HCT116 (cell line): ENCODE measurements around the gene REPS1. TPM values are rescaled to one million over a fixed set of nuclear protein-coding genes. Genes with fewer than 3 reads are reported as not detected.

ENCODE experiments used
- ATAC-seq: fragments of 200-7000 bp; cut with Tn5 transposase; 2 replicates; pipeline ENCODE4 v1.9.1; 2020; ENCODE audit warnings: mild to moderate bottlenecking, moderate library complexity
- BruUV-seq: library from RNA; stranded (reverse); fragments of 400-500 nt; replicated peaks from 2 replicates; lab custom pipeline; 2021; lab: Mats Ljungman, UMichigan
- CTCF ChIA-PET: fragments of 300-600 bp; sonication (Branson Sonifier 250); formaldehyde crosslinking; loops from one replicate; lab custom pipeline; 2021; ENCODE audit warnings: antibody characterized with exemption; lab: Charles Lee
- POLR2A ChIA-PET: fragments of 300-600, 350-600 bp; sonication (Branson Sonifier 250); formaldehyde crosslinking; loops from one replicate; lab custom pipeline; 2021; ENCODE audit warnings: antibody characterized with exemption; lab: Charles Lee
- RAD21 ChIA-PET, 2 experiments: fragments of 300-600 bp; sonication (Branson Sonifier 250); formaldehyde crosslinking; loops; one replicate each; lab custom pipeline; 2023; ENCODE audit warnings: low total read pairs in 2 of 2; ENCODE audit not compliant: uncharacterized antibody in 2 of 2, unreplicated experiment in 2 of 2, low non-redundant PET in 1 of 2; lab: Charles Lee
- DNase-seq: peaks from one replicate; pipeline ENCODE4 v3.0.0-alpha.2; 2010; ENCODE audit warnings: low read depth, low spot score
- H2AFZ ChIP-seq: fragments of 200-600 bp; shearing (Covaris generic), sonication (generic); 2 replicates; pipeline ENCODE4 v1.6.1; 2017; ENCODE audit warnings: low read depth, mixed run types, mixed read lengths, antibody characterized with exemption, low read length; ENCODE audit not compliant: poor library complexity, severe bottlenecking
- H3K27ac ChIP-seq: 2 replicates; pipeline ENCODE4 v1.5.1; 2012; ENCODE audit warnings: low read depth, low read length
- H3K27me3 ChIP-seq: fragments of 200-600 bp; sonication (generic); 2 replicates; pipeline ENCODE4 v1.6.1; 2016; ENCODE audit warnings: mixed run types, low read length, mixed read lengths; ENCODE audit not compliant: insufficient read depth
- H3K36me3 ChIP-seq, 2 experiments: fragments of 200-500 bp in 1 of 2; fragments of 200-600 bp in 1 of 2; sonication (Bioruptor generic) in 1 of 2; sonication (generic) in 1 of 2; 2 replicates each; pipeline versions ENCODE4 v1.5.1 to v1.6.1; 2014 to 2016; ENCODE audit warnings: low read length in 2 of 2, inconsistent platforms in 1 of 2, mixed read lengths in 1 of 2, mixed run types in 1 of 2; ENCODE audit not compliant: insufficient read depth in 2 of 2, control insufficient read depth in 1 of 2
- H3K4me1 ChIP-seq, 2 experiments: fragments of 200-600 bp in 1 of 2; sonication (generic) in 1 of 2; 2 replicates each; pipeline versions ENCODE4 v1.5.1 to v1.6.1; 2012 to 2017; ENCODE audit warnings: low read length in 2 of 2, inconsistent platforms in 1 of 2, mild to moderate bottlenecking in 1 of 2, mixed read lengths in 1 of 2, mixed run types in 1 of 2, moderate library complexity in 1 of 2; ENCODE audit not compliant: insufficient read depth in 2 of 2, control insufficient read depth in 1 of 2
- H3K4me2 ChIP-seq: fragments of 200-600 bp; sonication (generic); 2 replicates; pipeline ENCODE4 v1.6.1; 2017; ENCODE audit warnings: mixed run types, low read length, mixed read lengths
- H3K4me3 ChIP-seq, 2 experiments: fragments of 200-600 bp in 1 of 2; sonication (generic) in 1 of 2; replicated peaks in 1 of 2; 2 replicates each; pipeline ENCODE4 v1.5.1; 2011 to 2016; ENCODE audit warnings: low read length in 2 of 2, control low read depth in 1 of 2, low read depth in 1 of 2, mild to moderate bottlenecking in 1 of 2, mixed read lengths in 1 of 2, mixed run types in 1 of 2
- H3K79me2 ChIP-seq: fragments of 200-600 bp; sonication (generic); 2 replicates; pipeline ENCODE4 v1.6.1; 2017; ENCODE audit warnings: mild to moderate bottlenecking, mixed run types, low read length, moderate library complexity, mixed read lengths; ENCODE audit not compliant: insufficient read depth
- H3K9ac ChIP-seq: fragments of 200-600 bp; sonication (generic); 2 replicates; pipeline ENCODE4 v1.6.1; 2016; ENCODE audit warnings: low read length, mixed read lengths
- H3K9me2 ChIP-seq: fragments of 200-600 bp; sonication (generic), shearing (Covaris generic); 2 replicates; pipeline ENCODE4 v1.6.1; 2017; ENCODE audit warnings: mixed run types, mild to moderate bottlenecking, moderate library complexity; ENCODE audit not compliant: insufficient read depth
- H3K9me3 ChIP-seq, 2 experiments: fragments of 200-500 bp in 1 of 2; fragments of 200-600 bp in 1 of 2; sonication (Bioruptor generic) in 1 of 2; sonication (generic) in 1 of 2; 2 replicates each; pipeline ENCODE4 v1.6.1; 2014 to 2017; ENCODE audit warnings: low read length in 2 of 2, mixed read lengths in 2 of 2, inconsistent platforms in 1 of 2, low read depth in 1 of 2, mild to moderate bottlenecking in 1 of 2, mixed run types in 1 of 2, moderate library complexity in 1 of 2; ENCODE audit not compliant: control insufficient read depth in 1 of 2, insufficient read depth in 1 of 2
- H4K20me1 ChIP-seq: fragments of 200-600 bp; sonication (generic), shearing (Covaris generic); 2 replicates; pipeline ENCODE4 v1.6.1; 2017; ENCODE audit warnings: mixed run types, mild to moderate bottlenecking, moderate library complexity; ENCODE audit not compliant: insufficient read depth
- EGR1 ChIP-seq: IDR thresholded peaks from 2 replicates; pipeline ENCODE4 v1.6.1; 2012; ENCODE audit warnings: low read depth
- EZH2 ChIP-seq: fragments of 200-600 bp; sonication (generic); IDR thresholded peaks from 2 replicates; pipeline ENCODE4 v1.6.1; 2017; ENCODE audit warnings: antibody characterized with exemption, mixed run types
- JUND ChIP-seq: IDR thresholded peaks from 2 replicates; pipeline ENCODE4 v1.6.1; 2012
- SIN3A ChIP-seq: IDR thresholded peaks from 2 replicates; pipeline ENCODE4 v1.6.1; 2012; ENCODE audit warnings: low read depth
- ZFX ChIP-seq: fragments of 450-650 bp; IDR thresholded peaks from 2 replicates; pipeline ENCODE4 v1.6.1; 2017
- ZNF274 ChIP-seq: fragments of 200-500 bp; sonication (Bioruptor generic); IDR thresholded peaks from 2 replicates; pipeline ENCODE4 v1.6.1; 2014; ENCODE audit warnings: mild to moderate bottlenecking, low read depth, low read length, inconsistent platforms
- intact Hi-C: fragments of 100-400 bp; cut with micrococcal nuclease; formaldehyde crosslinking; loops from 2 replicates; pipeline ENCODE4 v1.10.0; 2022
- total RNA-seq: library from RNA; stranded (reverse); gene quantifications from one replicate; pipeline ENCODE4 v1.2.1, GENCODE V29; 2021; ENCODE audit not compliant: unreplicated experiment
- TF ChIP-seq, protein P1 (sequence below): IDR thresholded peaks from 2 replicates; pipeline ENCODE4 v1.6.1; 2012
- TF ChIP-seq, protein P2 (sequence below), 3 experiments: fragments of 200-600 bp in 1 of 3; sonication (generic) in 1 of 3; IDR thresholded peaks in 2 of 3; conservative IDR thresholded peaks in 1 of 3; 2 replicates each; pipeline ENCODE4 v1.5.1; 2012 to 2017; ENCODE audit warnings: low read depth in 2 of 3, low read length in 2 of 3, antibody characterized with exemption in 1 of 3, borderline replicate concordance in 1 of 3, control low read depth in 1 of 3, mild to moderate bottlenecking in 1 of 3, mixed read lengths in 1 of 3, mixed run types in 1 of 3, moderate library complexity in 1 of 3; ENCODE audit not compliant: insufficient read depth in 1 of 3
- TF ChIP-seq, protein P3 (sequence below): IDR thresholded peaks from 2 replicates; pipeline ENCODE4 v1.6.1; 2012

REPS1 gene
- total RNA-seq, 1 experiment from 2014 or later = 52.7 TPM

DNA sequence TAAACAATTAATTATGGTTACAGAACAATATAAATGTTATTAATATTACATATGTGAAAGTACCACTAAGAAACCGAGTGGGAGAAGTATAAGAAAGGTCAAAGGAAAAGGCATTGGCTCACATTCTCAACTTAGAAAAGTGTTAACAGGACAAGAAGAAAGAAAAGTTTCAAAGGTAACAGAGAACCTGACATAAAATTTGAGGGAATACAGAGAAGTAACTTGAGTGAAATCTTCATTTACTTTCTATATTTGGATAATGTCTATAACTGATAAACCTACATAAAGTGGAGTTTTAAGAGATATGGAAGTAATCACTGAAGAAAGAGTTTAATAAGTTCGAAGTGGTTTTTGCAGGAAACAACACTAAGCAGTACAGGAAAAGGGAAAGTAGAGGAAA lies 30.1 kb downstream of the REPS1 start:
- Histone ChIP-seq H3K9me2 (no peaks in the 10 kb centered on the region), H3K4me1 (0 out of 4 replicates have a peak, but pooled peaks cover 0 to 7% of the 10 kb centered on the region in 2 experiments), H2AFZ (no peak overlapping the region), H3K27ac (no peak overlapping the region), H3K4me3 (no peak overlapping the region), H3K9ac (no peak overlapping the region), H3K36me3 (no peaks in the 10 kb centered on the region), H3K79me2 (peaks cover 98% of the 10 kb centered on the region)
- intact Hi-C loops = no loop called here
- ChIA-PET CTCF (no interaction called here), RAD21 (no interaction called here), POLR2A (no interaction called here)
- ATAC-seq = no peak
- BruUV-seq = no TSS peak
- TF ChIP-seq, protein P1, sequence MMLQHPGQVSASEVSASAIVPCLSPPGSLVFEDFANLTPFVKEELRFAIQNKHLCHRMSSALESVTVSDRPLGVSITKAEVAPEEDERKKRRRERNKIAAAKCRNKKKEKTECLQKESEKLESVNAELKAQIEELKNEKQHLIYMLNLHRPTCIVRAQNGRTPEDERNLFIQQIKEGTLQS = no peak
- TF ChIP-seq EZH2 = no peak
- TF ChIP-seq SIN3A = no peak
- no peak for TF ChIP-seq ZFX
- TF ChIP-seq EGR1 = no peak
- TF ChIP-seq, all 23 proteins: peak for 0
- Histone ChIP-seq H3K4me2 (no peak overlapping the region), H3K9me3 (no peaks in the 10 kb centered on the region), H3K27me3 (no peaks in the 10 kb centered on the region), H4K20me1 (peaks cover 21% of the 10 kb centered on the region)
- DNase-seq = no peak

- no TSS peak for BruUV-seq
- ATAC-seq (no peak), DNase-seq (no peak)
- Histone ChIP-seq H3K27ac (no peak overlapping the region), H3K4me3 (no peak overlapping the region), H3K4me1 (0 out of 4 replicates have a peak, but pooled peaks cover 0 to 7% of the 10 kb centered on the region in 2 experiments), H3K79me2 (peaks cover 97% of the 10 kb centered on the region), H3K9ac (no peak overlapping the region), H3K9me3 (no peaks in the 10 kb centered on the region), H3K27me3 (no peaks in the 10 kb centered on the region), H4K20me1 (peaks cover 21% of the 10 kb centered on the region), H3K4me2 (no peak overlapping the region), H3K36me3 (no peaks in the 10 kb centered on the region), H2AFZ (no peak overlapping the region), H3K9me2 (no peaks in the 10 kb centered on the region)
- ChIA-PET POLR2A (no interaction called here), RAD21 (no interaction called here), CTCF (no interaction called here)
- TF ChIP-seq, protein P2, sequence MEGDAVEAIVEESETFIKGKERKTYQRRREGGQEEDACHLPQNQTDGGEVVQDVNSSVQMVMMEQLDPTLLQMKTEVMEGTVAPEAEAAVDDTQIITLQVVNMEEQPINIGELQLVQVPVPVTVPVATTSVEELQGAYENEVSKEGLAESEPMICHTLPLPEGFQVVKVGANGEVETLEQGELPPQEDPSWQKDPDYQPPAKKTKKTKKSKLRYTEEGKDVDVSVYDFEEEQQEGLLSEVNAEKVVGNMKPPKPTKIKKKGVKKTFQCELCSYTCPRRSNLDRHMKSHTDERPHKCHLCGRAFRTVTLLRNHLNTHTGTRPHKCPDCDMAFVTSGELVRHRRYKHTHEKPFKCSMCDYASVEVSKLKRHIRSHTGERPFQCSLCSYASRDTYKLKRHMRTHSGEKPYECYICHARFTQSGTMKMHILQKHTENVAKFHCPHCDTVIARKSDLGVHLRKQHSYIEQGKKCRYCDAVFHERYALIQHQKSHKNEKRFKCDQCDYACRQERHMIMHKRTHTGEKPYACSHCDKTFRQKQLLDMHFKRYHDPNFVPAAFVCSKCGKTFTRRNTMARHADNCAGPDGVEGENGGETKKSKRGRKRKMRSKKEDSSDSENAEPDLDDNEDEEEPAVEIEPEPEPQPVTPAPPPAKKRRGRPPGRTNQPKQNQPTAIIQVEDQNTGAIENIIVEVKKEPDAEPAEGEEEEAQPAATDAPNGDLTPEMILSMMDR (IDR thresholded peaks at IDR 0.05 in 2 of 3, conservative IDR thresholded peaks at IDR 0.05 in 1 of 3; ENCODE audit: borderline replicate concordance in 1 of 3, insufficient read depth in 1 of 3, low read depth in 2 of 3, low read length in 2 of 3) = no peak
- no peak for TF ChIP-seq JUND
- TF ChIP-seq ZNF274 = no peak
- TF ChIP-seq, protein P3, sequence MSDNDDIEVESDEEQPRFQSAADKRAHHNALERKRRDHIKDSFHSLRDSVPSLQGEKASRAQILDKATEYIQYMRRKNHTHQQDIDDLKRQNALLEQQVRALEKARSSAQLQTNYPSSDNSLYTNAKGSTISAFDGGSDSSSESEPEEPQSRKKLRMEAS = no peak
- TF ChIP-seq, protein P1 = no peak
- TF ChIP-seq SIN3A = no peak
- intact Hi-C loops = no loop called here
These were observed 30.6 kb downstream of the REPS1 start for GRCh38 chr6:138957484-138957883.
